ENCODE results near the gene PHF20. TPM values are rescaled to one million over a fixed set of nuclear protein-coding genes. Genes with fewer than 3 reads are reported as not detected.

PHF20 gene
- total and polyA plus RNA-seq, 2 of the 13 experiments (the other 11 are each of a cell fraction or from before 2014, with no cell fraction given) = 22.8 to 34.1 TPM

- ChIA-PET POLR2A (interaction anchor here (2.9 kb wide), 1 partner anchor 54 kb away, joined by 10 read pairs; the partner anchor contains the start of gene RBM39), CTCF (ENCODE audit: low intra/inter-chr PET ratio, low total read pairs) (no interaction called here)
- in situ Hi-C loops (cut with HindIII; ENCODE audit: extremely low pct_ligation_motif_present, low pct_unique_long_range_greater_than_20kb) = no loop called here
- FAIRE-seq (no peak), DNase-seq (ENCODE audit: low spot score) (no peak), ATAC-seq (no peak)
- no peak overlapping the region for H3K9ac ChIP-seq (ENCODE audit: insufficient read depth, low read depth, low read length)
- H3K4me1 ChIP-seq (ENCODE audit: insufficient read depth, low read length) = no peaks in the 10 kb centered on the region
- BruUV-seq (replicated peaks) = no TSS peak
- no peak overlapping the region for H3K4me3 ChIP-seq (replicated peaks in 1 of 3; ENCODE audit: insufficient read depth in 1 of 3, low read depth in 2 of 3, low read length in 3 of 3)
- no peak overlapping the region for H3K4me2 ChIP-seq (ENCODE audit: low read depth, low read length)
- no peak overlapping the region for H3K27ac ChIP-seq (ENCODE audit: extremely low read length, insufficient read depth, low read length)
- H2AFZ ChIP-seq (ENCODE audit: low read length) = no peak overlapping the region
- peaks cover 5 to 11% of the 10 kb centered on the region in 2 experiments for H3K36me3 ChIP-seq (replicated peaks in 1 of 2; ENCODE audit: control insufficient read depth in 1 of 2, insufficient read depth in 2 of 2, low read length in 2 of 2)
- no peaks in the 10 kb centered on the region for H3K27me3 ChIP-seq (ENCODE audit: control insufficient read depth in 1 of 2, insufficient read depth in 2 of 2, low read length in 2 of 2)
- H4K20me1 ChIP-seq (ENCODE audit: insufficient read depth, low read length) = peaks cover 3% of the 10 kb centered on the region; the same call in 1 of the 2 replicates
- no peaks in the 10 kb centered on the region for H3K79me2 ChIP-seq (ENCODE audit: insufficient read depth, low read length)
- intact Hi-C loops (cut with micrococcal nuclease; ENCODE audit: unreplicated experiment) = no loop called here
- WGBS (ENCODE audit: low lambda C conversion rate) = 85% methylated on average over 2 of the region's 2 CpGs
- TF ChIP-seq, protein P1, sequence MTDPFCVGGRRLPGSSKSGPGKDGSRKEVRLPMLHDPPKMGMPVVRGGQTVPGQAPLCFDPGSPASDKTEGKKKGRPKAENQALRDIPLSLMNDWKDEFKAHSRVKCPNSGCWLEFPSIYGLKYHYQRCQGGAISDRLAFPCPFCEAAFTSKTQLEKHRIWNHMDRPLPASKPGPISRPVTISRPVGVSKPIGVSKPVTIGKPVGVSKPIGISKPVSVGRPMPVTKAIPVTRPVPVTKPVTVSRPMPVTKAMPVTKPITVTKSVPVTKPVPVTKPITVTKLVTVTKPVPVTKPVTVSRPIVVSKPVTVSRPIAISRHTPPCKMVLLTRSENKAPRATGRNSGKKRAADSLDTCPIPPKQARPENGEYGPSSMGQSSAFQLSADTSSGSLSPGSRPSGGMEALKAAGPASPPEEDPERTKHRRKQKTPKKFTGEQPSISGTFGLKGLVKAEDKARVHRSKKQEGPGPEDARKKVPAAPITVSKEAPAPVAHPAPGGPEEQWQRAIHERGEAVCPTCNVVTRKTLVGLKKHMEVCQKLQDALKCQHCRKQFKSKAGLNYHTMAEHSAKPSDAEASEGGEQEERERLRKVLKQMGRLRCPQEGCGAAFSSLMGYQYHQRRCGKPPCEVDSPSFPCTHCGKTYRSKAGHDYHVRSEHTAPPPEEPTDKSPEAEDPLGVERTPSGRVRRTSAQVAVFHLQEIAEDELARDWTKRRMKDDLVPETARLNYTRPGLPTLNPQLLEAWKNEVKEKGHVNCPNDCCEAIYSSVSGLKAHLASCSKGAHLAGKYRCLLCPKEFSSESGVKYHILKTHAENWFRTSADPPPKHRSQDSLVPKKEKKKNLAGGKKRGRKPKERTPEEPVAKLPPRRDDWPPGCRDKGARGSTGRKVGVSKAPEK (CRISPR knock-in tag; IDR thresholded peaks at IDR 0.05; ENCODE audit: borderline replicate concordance) = no peak
- TF ChIP-seq CREB1 (IDR thresholded peaks at IDR 0.05) = no peak
- 0 out of 2 replicates have a peak, but pooled peaks have one; percentile 23 for TF ChIP-seq CREB1 (CRISPR knock-in tag; IDR thresholded peaks at IDR 0.05)
- H3K9me3 ChIP-seq (ENCODE audit: low read length) = no peaks in the 10 kb centered on the region
Observed at GRCh38 chr20:35796571-35796970, 24.8 kb downstream of the PHF20 start.

DNA sequence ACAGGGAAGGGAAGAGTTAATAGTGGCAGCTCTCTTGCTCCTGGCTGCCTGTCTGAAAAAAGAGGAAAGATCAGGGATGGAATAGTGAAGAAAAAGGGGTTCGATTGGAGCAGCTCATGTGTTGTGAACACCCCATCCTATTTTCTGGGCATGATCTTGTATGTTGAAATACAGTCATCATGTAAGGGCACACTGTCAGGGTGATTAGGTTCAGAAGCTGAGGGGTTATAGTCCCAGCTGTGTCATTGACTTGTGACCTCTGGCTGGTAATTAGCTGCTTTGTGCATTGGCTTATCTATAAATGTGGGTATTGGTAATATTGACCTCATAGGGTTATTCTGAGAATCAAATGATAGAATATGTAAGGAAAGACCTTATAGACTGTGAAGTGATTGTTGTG is 30.1 kb downstream of the PHF20 start:
- H4K20me1 ChIP-seq (ENCODE audit: insufficient read depth, low read length) = no peaks in the 10 kb centered on the region
- TF ChIP-seq ZNF337 (CRISPR knock-in tag; IDR thresholded peaks at IDR 0.05; ENCODE audit: borderline replicate concordance, low read depth) (no peak), POLR2G (IDR thresholded peaks at IDR 0.05; ENCODE audit: low read depth, low read length) (no peak), ZNF484 (CRISPR knock-in tag; IDR thresholded peaks at IDR 0.05; ENCODE audit: borderline replicate concordance, low read depth) (no peak), ZNF652 (CRISPR knock-in tag; IDR thresholded peaks at IDR 0.05; ENCODE audit: borderline replicate concordance, low read depth) (0 out of 2 replicates have a peak, but pooled peaks have one; percentile 27)
- FAIRE-seq = no peak
- H3K79me2 ChIP-seq (ENCODE audit: insufficient read depth, low read length) = peaks cover 2% of the 10 kb centered on the region
- ChIA-PET POLR2A (interaction anchor here (2.4 kb wide), 1 partner anchor 59 kb away, joined by 12 read pairs; the partner anchor contains the start of gene RBM39), CTCF (ENCODE audit: low intra/inter-chr PET ratio, low total read pairs) (no interaction called here)
- H3K4me3 ChIP-seq (replicated peaks in 1 of 3; ENCODE audit: insufficient read depth in 1 of 3, low read depth in 2 of 3, low read length in 3 of 3) = no peak overlapping the region
- no peaks in the 10 kb centered on the region for H3K27me3 ChIP-seq (ENCODE audit: control insufficient read depth in 1 of 2, insufficient read depth in 2 of 2, low read length in 2 of 2)
- intact Hi-C loops (cut with micrococcal nuclease; ENCODE audit: unreplicated experiment) (no loop called here), in situ Hi-C loops (cut with HindIII; ENCODE audit: extremely low pct_ligation_motif_present, low pct_unique_long_range_greater_than_20kb) (no loop called here)
- no peak overlapping the region for H3K4me2 ChIP-seq (ENCODE audit: low read depth, low read length)
- DNase-seq (ENCODE audit: low spot score) = no peak
- WGBS (ENCODE audit: low lambda C conversion rate) = 94% methylated on average over 1 of the region's 1 CpG
- no peak overlapping the region for H3K27ac ChIP-seq (ENCODE audit: extremely low read length, insufficient read depth, low read length)
- H3K9ac ChIP-seq (ENCODE audit: insufficient read depth, low read depth, low read length) = no peak overlapping the region
- no peaks in the 10 kb centered on the region for H3K9me3 ChIP-seq (ENCODE audit: low read length)
- H2AFZ ChIP-seq (ENCODE audit: low read length) = no peak overlapping the region
- no peaks in the 10 kb centered on the region for H3K4me1 ChIP-seq (ENCODE audit: insufficient read depth, low read length)
- TSS peak; percentile 70 for BruUV-seq (replicated peaks)
- no peak for ATAC-seq
- peaks cover 17 to 27% of the 10 kb centered on the region in 2 experiments; a peak in 4 of 5 replicates for H3K36me3 ChIP-seq (replicated peaks in 1 of 2; ENCODE audit: control insufficient read depth in 1 of 2, insufficient read depth in 2 of 2, low read length in 2 of 2)
